ENCODE measurements around the gene ANK3. TPM values are rescaled to one million over a fixed set of nuclear protein-coding genes. Genes with fewer than 3 reads are reported as not detected.

The ANK3 gene
- total and polyA plus RNA-seq, 5 experiments from 2014 or later = 1.2 to 9.0 (median 1.6) TPM

DNA sequence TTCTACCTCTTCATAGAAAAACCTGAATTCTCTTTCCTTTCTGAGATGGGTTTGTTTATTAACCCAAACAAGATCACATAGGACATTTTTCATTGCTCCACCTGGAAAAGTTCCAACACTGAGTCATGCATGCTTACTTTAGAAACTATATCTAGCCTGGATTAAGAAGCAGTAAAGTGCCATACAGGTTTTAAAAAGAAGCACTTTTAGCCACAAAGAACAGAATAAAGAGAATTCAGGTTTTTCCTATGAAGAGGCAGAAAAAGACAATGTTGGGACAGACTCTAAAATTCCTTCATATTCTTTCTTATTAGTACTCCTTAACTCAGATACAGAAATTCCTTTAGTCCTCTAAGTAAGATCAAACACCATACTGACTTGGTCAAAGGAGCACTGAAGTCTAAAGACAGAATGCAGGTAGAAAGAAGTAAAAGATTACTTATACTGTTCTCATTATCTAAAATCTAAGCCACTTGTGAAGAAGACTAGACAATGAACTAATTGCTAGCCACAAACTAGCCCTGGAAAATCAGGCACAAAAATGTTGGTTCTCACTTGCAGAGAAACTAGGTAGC is 241.3 kb downstream of the ANK3 start:
- Mint-ChIP-seq H3K27me3 (peaks cover 0 to 2% (median 0%) of the 10 kb centered on the region in 5 donors), H3K36me3 (peaks cover 13 to 22% (median 15%) of the 10 kb centered on the region in 3 donors), H3K4me3 (no peak overlapping the region), H3K9me3 (peaks cover 0 to 4% (median 0%) of the 10 kb centered on the region in 9 donors), H3K27ac (no peak overlapping the region), H3K4me1 (no peaks in the 10 kb centered on the region)
- DNase-seq (no peak), ATAC-seq (no peak)
- POLR2A ChIA-PET = no interaction called here

GRCh38 chr10:60147576-60148265 is 242.0 kb downstream of the ANK3 start:
- no peak overlapping the region for H3K4me3 Mint-ChIP-seq
- no peak for ATAC-seq
- POLR2A ChIA-PET = no interaction called here
- no peak for DNase-seq
- peaks cover 0 to 2% (median 0%) of the 10 kb centered on the region in 5 donors for H3K27me3 Mint-ChIP-seq
- H3K27ac Mint-ChIP-seq = no peak overlapping the region
- no peaks in the 10 kb centered on the region for H3K4me1 Mint-ChIP-seq
- peaks cover 13 to 18% (median 15%) of the 10 kb centered on the region in 3 donors for H3K36me3 Mint-ChIP-seq
- peaks cover 0 to 4% (median 0%) of the 10 kb centered on the region in 9 donors for H3K9me3 Mint-ChIP-seq

GRCh38 chr10:60147025-60147424 is 242.7 kb downstream of the ANK3 start:
- peaks cover 0 to 4% (median 0%) of the 10 kb centered on the region in 9 donors for H3K9me3 Mint-ChIP-seq
- no peak overlapping the region for H3K4me3 Mint-ChIP-seq
- no peak for DNase-seq
- no peak overlapping the region for H3K27ac Mint-ChIP-seq
- POLR2A ChIA-PET = no interaction called here
- no peak for ATAC-seq
- H3K27me3 Mint-ChIP-seq = peaks cover 0 to 2% (median 0%) of the 10 kb centered on the region in 5 donors
- peaks cover 13 to 18% (median 13%) of the 10 kb centered on the region in 3 donors for H3K36me3 Mint-ChIP-seq
- no peaks in the 10 kb centered on the region for H3K4me1 Mint-ChIP-seq

GRCh38 chr10:60144099-60144498 is 245.6 kb downstream of the ANK3 start:
- Mint-ChIP-seq H3K27ac (no peak overlapping the region), H3K4me3 (no peak overlapping the region), H3K9me3 (no peaks in the 10 kb centered on the region), H3K27me3 (peaks cover 0 to 2% (median 0%) of the 10 kb centered on the region in 5 donors), H3K4me1 (no peaks in the 10 kb centered on the region), H3K36me3 (peaks cover 0 to 10% (median 6%) of the 10 kb centered on the region in 3 donors)
- ATAC-seq (no peak), DNase-seq (no peak)
- POLR2A ChIA-PET = no interaction called here

- no peaks in the 10 kb centered on the region for H3K9me3 Mint-ChIP-seq
- H3K4me1 Mint-ChIP-seq = no peaks in the 10 kb centered on the region
- H3K4me3 Mint-ChIP-seq = no peak overlapping the region
- peaks cover 0 to 13% (median 6%) of the 10 kb centered on the region in 3 donors for H3K36me3 Mint-ChIP-seq
- POLR2A ChIA-PET = no interaction called here
- DNase-seq (no peak), ATAC-seq (no peak)
- no peak overlapping the region for H3K27ac Mint-ChIP-seq
- H3K27me3 Mint-ChIP-seq = peaks cover 0 to 5% (median 0%) of the 10 kb centered on the region in 5 donors
These were observed 246.9 kb downstream of the ANK3 start for GRCh38 chr10:60142736-60143135.

DNA sequence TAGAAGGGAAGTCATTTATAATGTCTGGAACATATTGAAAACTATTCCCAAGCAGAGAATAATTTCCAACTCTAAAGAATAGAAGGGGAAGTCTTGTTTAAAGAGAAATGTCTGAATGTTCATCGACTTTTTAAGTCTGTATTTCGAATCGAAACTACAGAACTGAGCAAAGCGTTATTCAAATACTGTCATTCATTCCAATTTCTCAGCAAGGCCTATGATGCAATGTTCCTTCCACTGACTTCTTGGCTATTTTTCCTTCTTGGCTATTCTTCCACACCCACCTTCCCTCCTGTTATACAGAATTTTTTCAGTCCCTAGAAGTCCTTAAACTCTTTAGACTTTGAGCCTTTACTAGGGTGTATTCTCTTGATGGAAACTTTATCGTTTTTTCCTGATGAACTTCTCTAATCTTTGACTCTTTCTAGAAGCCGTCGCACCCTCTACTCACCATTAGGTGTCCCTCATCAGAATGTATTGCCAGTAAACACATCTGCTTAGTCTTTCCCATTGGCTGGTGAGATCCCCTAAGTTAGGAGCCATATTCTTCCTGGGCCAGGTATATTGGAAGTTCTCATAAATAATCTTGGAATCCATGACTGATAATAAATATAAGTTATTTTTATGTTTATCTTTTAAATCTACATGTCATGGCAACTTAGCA is 247.6 kb downstream of the ANK3 start:
- no peaks in the 10 kb centered on the region for H3K4me1 Mint-ChIP-seq
- no peak overlapping the region for H3K4me3 Mint-ChIP-seq
- POLR2A ChIA-PET = no interaction called here
- peaks cover 0 to 5% (median 0%) of the 10 kb centered on the region in 5 donors for H3K27me3 Mint-ChIP-seq
- peaks cover 0 to 13% (median 6%) of the 10 kb centered on the region in 3 donors for H3K36me3 Mint-ChIP-seq
- no peak for ATAC-seq
- H3K9me3 Mint-ChIP-seq = no peaks in the 10 kb centered on the region
- no peak for DNase-seq
- H3K27ac Mint-ChIP-seq = no peak overlapping the region

- Mint-ChIP-seq H3K4me3 (no peak overlapping the region), H3K4me1 (no peaks in the 10 kb centered on the region), H3K9me3 (no peaks in the 10 kb centered on the region), H3K27ac (no peak overlapping the region), H3K27me3 (peaks cover 0 to 5% (median 0%) of the 10 kb centered on the region in 5 donors), H3K36me3 (peaks cover 0 to 11% (median 5%) of the 10 kb centered on the region in 3 donors)
- ATAC-seq (no peak), DNase-seq (no peak)
- POLR2A ChIA-PET = no interaction called here
These were observed 248.7 kb downstream of the ANK3 start for GRCh38 chr10:60140651-60141632.

DNA sequence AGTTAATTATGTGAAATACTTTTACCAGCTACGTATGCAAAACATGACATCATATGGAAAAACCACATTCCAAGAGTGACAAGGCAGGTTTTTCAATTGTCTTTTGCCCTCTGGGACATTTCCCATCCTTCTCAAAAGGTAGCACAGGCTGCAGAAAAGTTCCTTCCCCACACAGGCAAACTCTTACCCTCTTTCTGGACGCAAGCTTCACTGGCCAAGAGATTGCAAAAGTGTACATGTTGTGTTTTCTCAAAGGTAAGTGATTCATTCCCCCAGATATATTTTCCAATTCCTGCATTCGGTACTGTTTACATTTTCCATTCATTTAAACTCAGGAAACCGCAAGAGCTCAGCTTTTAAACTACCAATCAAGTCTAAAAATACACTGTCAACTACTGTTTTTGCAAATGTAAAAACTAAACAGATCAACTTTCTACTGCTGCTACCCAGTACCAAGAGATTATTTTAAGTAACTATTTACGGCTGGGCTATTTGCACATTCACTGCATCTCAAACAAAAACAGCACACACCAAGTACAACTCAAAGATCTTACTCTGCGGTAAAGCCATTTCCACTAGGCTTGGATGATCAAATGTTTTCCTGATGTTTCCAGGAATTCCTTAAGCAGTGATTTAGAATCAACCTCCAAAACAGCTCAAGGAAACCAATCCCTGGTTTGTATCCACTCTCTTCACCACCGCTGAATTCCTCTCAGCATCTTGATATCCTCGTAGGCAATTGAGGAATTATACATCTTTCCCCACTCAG is 249.7 kb downstream of the ANK3 start:
- no peak for DNase-seq
- no peaks in the 10 kb centered on the region for H3K4me1 Mint-ChIP-seq
- no peak for ATAC-seq
- no peak overlapping the region for H3K27ac Mint-ChIP-seq
- H3K27me3 Mint-ChIP-seq = peaks cover 0 to 7% (median 0%) of the 10 kb centered on the region in 5 donors
- peaks cover 0 to 11% (median 7%) of the 10 kb centered on the region in 3 donors for H3K36me3 Mint-ChIP-seq
- POLR2A ChIA-PET = no interaction called here
- no peaks in the 10 kb centered on the region for H3K9me3 Mint-ChIP-seq
- H3K4me3 Mint-ChIP-seq = no peak overlapping the region

- Mint-ChIP-seq H3K9me3 (no peaks in the 10 kb centered on the region), H3K4me1 (no peaks in the 10 kb centered on the region), H3K36me3 (peaks cover 0 to 11% (median 5%) of the 10 kb centered on the region in 3 donors), H3K27ac (no peak overlapping the region), H3K27me3 (peaks cover 0 to 5% (median 0%) of the 10 kb centered on the region in 5 donors), H3K4me3 (no peak overlapping the region)
- DNase-seq (no peak), ATAC-seq (no peak)
- POLR2A ChIA-PET = no interaction called here
These were observed 250.4 kb downstream of the ANK3 start for GRCh38 chr10:60139290-60139689.

GRCh38 chr10:60138842-60139241 is 250.8 kb downstream of the ANK3 start:
- Mint-ChIP-seq H3K27ac (no peak overlapping the region), H3K36me3 (peaks cover 0 to 11% (median 6%) of the 10 kb centered on the region in 3 donors)

GRCh38 chr10:60138026-60138425 is 251.6 kb downstream of the ANK3 start:
- Mint-ChIP-seq H3K27ac (peak overlapping the region in 1 of 10 donors; percentile 14), H3K9me3 (no peaks in the 10 kb centered on the region), H3K27me3 (peaks cover 0 to 5% (median 0%) of the 10 kb centered on the region in 5 donors), H3K36me3 (peaks cover 0 to 9% (median 6%) of the 10 kb centered on the region in 3 donors), H3K4me1 (no peaks in the 10 kb centered on the region), H3K4me3 (no peak overlapping the region)
- POLR2A ChIA-PET = no interaction called here
- ATAC-seq = no peak
- DNase-seq = no peak

More at GRCh38 chr10:60138842-60139241, 250.8 kb downstream of the ANK3 start:
- Mint-ChIP-seq H3K9me3 (no peaks in the 10 kb centered on the region), H3K27me3 (peaks cover 0 to 5% (median 0%) of the 10 kb centered on the region in 5 donors), H3K4me3 (no peak overlapping the region), H3K4me1 (no peaks in the 10 kb centered on the region)
- ATAC-seq (no peak), DNase-seq (no peak)
- POLR2A ChIA-PET = no interaction called here
